Measurements from ENCODE around the gene CNN2. TPM values are rescaled to one million over a fixed set of nuclear protein-coding genes. Genes with fewer than 3 reads are reported as not detected.
A peak's percentile ranks its signal among the peaks of the same experiment; 100 is the strongest.

Gene CNN2
- total RNA-seq, 1 donor from 2014 or later: 120 TPM

- intact Hi-C loops (cut with DNase I): no loop called here
- ATAC-seq: no peak
- no peak for DNase-seq (ENCODE audit: low spot score)
Measured at GRCh38 chr19:1008268-1009040, 18.0 kb upstream of the CNN2 start.

- DNase-seq (ENCODE audit: low spot score) (no peak), ATAC-seq (no peak)
- intact Hi-C loops (cut with DNase I): no loop called here
Measured at GRCh38 chr19:1009041-1009980, 17.1 kb upstream of the CNN2 start.

GRCh38 chr19:1009981-1010538, 16.3 kb upstream of the CNN2 start:
- DNase-seq (ENCODE audit: low spot score) (no peak), ATAC-seq (no peak)
- intact Hi-C loops (cut with DNase I): no loop called here

- DNase-seq (ENCODE audit: low spot score) (no peak), ATAC-seq (no peak)
- intact Hi-C loops (cut with DNase I): no loop called here
Measured at GRCh38 chr19:1010586-1011510, 15.6 kb upstream of the CNN2 start.

- ATAC-seq (no peak), DNase-seq (ENCODE audit: low spot score) (no peak)
- intact Hi-C loops (cut with DNase I): no loop called here
Measured at GRCh38 chr19:1011831-1012333, 14.5 kb upstream of the CNN2 start.

- intact Hi-C loops (cut with DNase I): no loop called here
- no peak for ATAC-seq
Measured at GRCh38 chr19:1012334-1012733, 14.1 kb upstream of the CNN2 start.

GRCh38 chr19:1013218-1013617, 13.2 kb upstream of the CNN2 start:
- intact Hi-C loops (cut with DNase I): no loop called here
- ATAC-seq (no peak), DNase-seq (ENCODE audit: low spot score) (no peak)

More at GRCh38 chr19:1012334-1012733, 14.1 kb upstream of the CNN2 start:
- no peak for DNase-seq (ENCODE audit: low spot score)

GRCh38 chr19:1014161-1015060, 12.0 kb upstream of the CNN2 start:
- intact Hi-C loops (cut with DNase I): no loop called here
- DNase-seq (ENCODE audit: low spot score) (no peak), ATAC-seq (no peak)

GRCh38 chr19:1015061-1015781, 11.2 kb upstream of the CNN2 start:
- intact Hi-C loops (cut with DNase I): no loop called here
- ATAC-seq (no peak), DNase-seq (ENCODE audit: low spot score) (no peak)

GRCh38 chr19:1015782-1016646, 10.4 kb upstream of the CNN2 start:
- DNase-seq (ENCODE audit: low spot score): no peak
- intact Hi-C loops (cut with DNase I): no loop called here
- peak; percentile 0 for ATAC-seq

- peak; percentile 4 for ATAC-seq
- no peak for DNase-seq (ENCODE audit: low spot score)
- intact Hi-C loops (cut with DNase I): no loop called here
Measured at GRCh38 chr19:1016647-1017114, 9.7 kb upstream of the CNN2 start.

GRCh38 chr19:1017115-1017905, 9.1 kb upstream of the CNN2 start:
- intact Hi-C loops (cut with DNase I): no loop called here
- no peak for ATAC-seq
- DNase-seq (ENCODE audit: low spot score): no peak

GRCh38 chr19:1017906-1018305, 8.5 kb upstream of the CNN2 start:
- DNase-seq (ENCODE audit: low spot score) (no peak), ATAC-seq (no peak)
- intact Hi-C loops (cut with DNase I): no loop called here

- ATAC-seq (no peak), DNase-seq (ENCODE audit: low spot score) (no peak)
- intact Hi-C loops (cut with DNase I): no loop called here
Measured at GRCh38 chr19:1018393-1018792, 8.0 kb upstream of the CNN2 start.

- ATAC-seq (no peak), DNase-seq (ENCODE audit: low spot score) (no peak)
- intact Hi-C loops (cut with DNase I): no loop called here
Measured at GRCh38 chr19:1018932-1019615, 7.3 kb upstream of the CNN2 start.
